Upper lobe of left lung (tissue), 6 donors: ENCODE measurements around the gene ABCA13. TPM values are rescaled to one million over a fixed set of nuclear protein-coding genes. Genes with fewer than 3 reads are reported as not detected.
"Not testable (repeated sequence)": the region's sequence is repeated elsewhere in the genome, so short reads cannot be mapped to it uniquely, and the experiment has no call there.

Experiments used
- ATAC-seq, 2 donors: fragments of 200-7000 bp; cut with Tn5 transposase; one replicate each; pipeline ENCODE4 v1.9.1; 2022; ENCODE audit warnings: mild to moderate bottlenecking in 2 of 2, moderate library complexity in 2 of 2; ENCODE audit not compliant: low FRiP score in 2 of 2
- DNase-seq, 2 donors: peaks; one replicate each; pipeline ENCODE4 v3.0.0-alpha.2; 2019 to 2020
- H3K27ac ChIP-seq, 4 donors: fragments of 200-600 bp; sonication (generic); one replicate each; pipeline ENCODE4 v1.5.1; 2016 to 2019
- H3K27me3 ChIP-seq, 4 donors: fragments of 200-600 bp; sonication (generic); one replicate each; pipeline ENCODE4 v1.5.1; 2017 to 2019
- H3K36me3 ChIP-seq, 4 donors: fragments of 200-600 bp; sonication (generic); one replicate each; pipeline ENCODE4 v1.5.1; 2016 to 2019
- H3K4me1 ChIP-seq, 4 donors: fragments of 200-600 bp; sonication (generic); one replicate each; pipeline ENCODE4 v1.5.1; 2018 to 2019
- H3K4me3 ChIP-seq, 4 donors: fragments of 200-600 bp; sonication (generic); one replicate each; pipeline ENCODE4 v1.5.1; 2017 to 2019; ENCODE audit warnings: mild to moderate bottlenecking in 2 of 4, moderate library complexity in 1 of 4
- H3K9me3 ChIP-seq, 4 donors: fragments of 200-600 bp; sonication (generic); one replicate each; pipeline ENCODE4 v1.5.1; 2018 to 2019
- CTCF ChIP-seq, 6 experiments: fragments of 450-650 bp in 4 of 6; fragments of 200-600 bp in 2 of 6; sonication (generic) in 2 of 6; IDR thresholded peaks; one replicate each; pipeline ENCODE4 v1.5.1; 2016 to 2019; ENCODE audit warnings: antibody characterized with exemption in 6 of 6
- EP300 ChIP-seq, 4 donors: sonication (generic); formaldehyde crosslinking; IDR thresholded peaks; one replicate each; pipeline ENCODE4 v1.5.1; 2017; ENCODE audit warnings: antibody characterized with exemption in 4 of 4, control low read depth in 2 of 4
- POLR2A ChIP-seq, 4 donors: fragments of 450-650 bp; IDR thresholded peaks; one replicate each; pipeline ENCODE4 v1.5.1; 2016 to 2017; ENCODE audit warnings: antibody characterized with exemption in 4 of 4, mild to moderate bottlenecking in 2 of 4
- POLR2AphosphoS5 ChIP-seq, 2 donors: sonication (generic); formaldehyde crosslinking; IDR thresholded peaks; one replicate each; pipeline ENCODE4 v1.5.1; 2017; ENCODE audit warnings: antibody characterized with exemption in 2 of 2
- WGBS, 2 donors: methylation state at CpG; one replicate each; pipeline ENCODE4 v1.1.5; 2017 to 2018; 5-methylcytosine and 5-hydroxymethylcytosine counted together
- total RNA-seq, 6 donors: library from RNA; depleted of rRNA in 4 of 6; stranded (reverse); fragments of >200 nt in 4 of 6; gene quantifications; one replicate each; pipeline versions ENCODE4 v1.1.0 to v1.2.1, GENCODE V29; 2016 to 2021
- donor health status: DM: no; HTN: no; CAD: no; lungs with moderate emphysema.
- donor health status: DM: no; HTN: yes; CAD: no; lungs with severe emphysema.

ABCA13 gene
- total RNA-seq, 6 donors from 2014 or later = 0.49 to 27.7 (median 7.1) TPM

DNA sequence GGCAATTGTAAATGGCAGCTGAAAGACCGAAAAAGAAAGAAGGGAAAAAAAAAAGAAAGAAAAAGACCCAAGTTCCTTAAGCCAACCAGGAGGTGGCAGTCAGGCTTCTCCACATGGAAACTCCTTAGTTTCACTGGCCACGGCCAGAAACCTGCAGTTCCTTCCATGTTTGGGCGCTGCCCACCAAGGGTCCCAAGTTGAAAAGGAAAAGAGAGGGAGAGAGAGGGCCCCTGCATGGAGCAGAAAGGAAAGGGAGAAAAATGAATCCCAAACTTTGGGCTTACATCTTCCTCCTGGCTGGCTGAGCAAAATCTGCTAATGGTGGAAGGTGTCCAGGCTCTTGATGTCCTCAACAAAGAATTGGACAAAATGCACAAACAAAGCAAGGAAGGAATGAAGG, 31.8 kb upstream of the ABCA13 start:
- no peaks in the 10 kb centered on the region for H3K36me3 ChIP-seq
- peaks cover 0 to 7% (median 2%) of the 10 kb centered on the region in 4 donors for H3K4me1 ChIP-seq
- H3K9me3 ChIP-seq = no peaks in the 10 kb centered on the region
- WGBS, 2 donors = 49 to 52% methylated on average over 3 of the region's 3 CpGs
- DNase-seq (no peak), ATAC-seq (no peak)
- H3K4me3 ChIP-seq = no peak overlapping the region
- H3K27ac ChIP-seq = no peak overlapping the region
- H3K27me3 ChIP-seq = no peaks in the 10 kb centered on the region
- no peak for TF ChIP-seq POLR2AphosphoS5 (IDR thresholded peaks at IDR 0.05)
- TF ChIP-seq POLR2A (IDR thresholded peaks at IDR 0.05) = no peak
- no peak for TF ChIP-seq CTCF (IDR thresholded peaks at IDR 0.05)
- no peak for TF ChIP-seq EP300 (IDR thresholded peaks at IDR 0.05)

GRCh38 chr7:48140001-48140681, 31.1 kb upstream of the ABCA13 start:
- no peak for TF ChIP-seq POLR2AphosphoS5 (IDR thresholded peaks at IDR 0.05)
- TF ChIP-seq EP300 (IDR thresholded peaks at IDR 0.05) = no peak
- no peak for TF ChIP-seq CTCF (IDR thresholded peaks at IDR 0.05)
- TF ChIP-seq POLR2A (IDR thresholded peaks at IDR 0.05) = no peak
- no peaks in the 10 kb centered on the region for H3K36me3 ChIP-seq
- H3K27ac ChIP-seq = no peak overlapping the region
- no peaks in the 10 kb centered on the region for H3K27me3 ChIP-seq
- 69 to 76% methylated on average over 7 of the region's 7 CpGs for WGBS, 2 donors
- H3K4me3 ChIP-seq = no peak overlapping the region
- ATAC-seq (no peak), DNase-seq (no peak)
- peaks cover 0 to 7% (median 2%) of the 10 kb centered on the region in 4 donors for H3K4me1 ChIP-seq
- no peaks in the 10 kb centered on the region for H3K9me3 ChIP-seq

- no peak overlapping the region for H3K4me3 ChIP-seq
- WGBS, 2 donors = 53 to 68% methylated on average over 1 of the region's 1 CpG
- H3K27ac ChIP-seq = no peak overlapping the region
- ATAC-seq (no peak), DNase-seq (no peak)
- no peaks in the 10 kb centered on the region for H3K27me3 ChIP-seq
- TF ChIP-seq CTCF (IDR thresholded peaks at IDR 0.05) (no peak), POLR2A (IDR thresholded peaks at IDR 0.05) (no peak), EP300 (IDR thresholded peaks at IDR 0.05) (no peak), POLR2AphosphoS5 (IDR thresholded peaks at IDR 0.05) (no peak)
- H3K4me1 ChIP-seq = peaks cover 0 to 7% (median 2%) of the 10 kb centered on the region in 4 donors
- H3K9me3 ChIP-seq = no peaks in the 10 kb centered on the region
- no peaks in the 10 kb centered on the region for H3K36me3 ChIP-seq
Measured at GRCh38 chr7:48141521-48141920, 29.7 kb upstream of the ABCA13 start.

DNA sequence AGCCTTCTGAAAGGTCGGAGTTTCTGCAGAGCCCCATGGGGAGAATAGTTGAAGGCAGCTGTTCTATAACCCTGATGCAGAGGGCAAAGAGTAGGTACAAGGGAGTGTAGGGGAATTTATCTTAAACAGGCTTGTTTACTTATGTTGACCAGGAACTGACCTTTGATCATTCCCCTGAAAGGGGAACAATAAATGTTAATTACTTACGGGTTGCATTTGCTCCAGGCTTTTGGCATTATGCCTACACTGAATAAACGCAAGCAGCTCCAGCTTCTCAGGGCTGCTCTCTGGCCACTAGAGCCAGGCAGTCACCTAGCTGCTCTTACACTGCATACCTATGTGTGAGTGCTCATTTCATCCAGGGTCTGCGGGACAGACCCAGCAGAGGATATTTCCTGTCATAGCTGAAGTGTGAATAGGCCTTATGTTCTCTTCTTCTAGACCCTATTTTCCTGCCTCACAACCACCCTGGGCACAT, 26.9 kb upstream of the ABCA13 start:
- no peak for DNase-seq
- TF ChIP-seq CTCF (IDR thresholded peaks at IDR 0.05) (no peak), POLR2AphosphoS5 (IDR thresholded peaks at IDR 0.05) (no peak)
- ATAC-seq = no peak
- Histone ChIP-seq H3K27ac (no peak overlapping the region), H3K4me1 (peaks cover 0 to 7% (median 2%) of the 10 kb centered on the region in 4 donors), H3K4me3 (no peak overlapping the region), H3K36me3 (no peaks in the 10 kb centered on the region), H3K27me3 (no peaks in the 10 kb centered on the region), H3K9me3 (no peaks in the 10 kb centered on the region)
- WGBS, 2 donors = 51 to 65% methylated on average over 4 of the region's 4 CpGs

GRCh38 chr7:48147078-48147591, 24.1 kb upstream of the ABCA13 start:
- TF ChIP-seq POLR2AphosphoS5 (IDR thresholded peaks at IDR 0.05) (no peak), POLR2A (IDR thresholded peaks at IDR 0.05) (no peak), EP300 (IDR thresholded peaks at IDR 0.05) (no peak), CTCF (IDR thresholded peaks at IDR 0.05) (no peak)
- Histone ChIP-seq H3K9me3 (no peaks in the 10 kb centered on the region), H3K36me3 (no peaks in the 10 kb centered on the region), H3K4me1 (no peaks in the 10 kb centered on the region), H3K27ac (no peak overlapping the region), H3K27me3 (no peaks in the 10 kb centered on the region), H3K4me3 (no peak overlapping the region)
- ATAC-seq (no peak), DNase-seq (no peak)
- WGBS, 2 donors = 82 to 92% methylated on average over 4 of the region's 4 CpGs

GRCh38 chr7:48147690-48148089, 23.6 kb upstream of the ABCA13 start:
- H3K9me3 ChIP-seq, ATAC-seq, DNase-seq, H3K4me1 ChIP-seq, H3K4me3 ChIP-seq, H3K27ac ChIP-seq, H3K27me3 ChIP-seq, H3K36me3 ChIP-seq: not testable (repeated sequence)
- whole genome bisulfite sequencing, 2 donors = 63 to 65% methylated on average over 7 of the region's 7 CpGs
